ENCODE data around the gene PKN3.
"Not testable (repeated sequence)": the region's sequence is repeated elsewhere in the genome, so short reads cannot be mapped to it uniquely, and the experiment has no call there.

PKN3 gene

DNA sequence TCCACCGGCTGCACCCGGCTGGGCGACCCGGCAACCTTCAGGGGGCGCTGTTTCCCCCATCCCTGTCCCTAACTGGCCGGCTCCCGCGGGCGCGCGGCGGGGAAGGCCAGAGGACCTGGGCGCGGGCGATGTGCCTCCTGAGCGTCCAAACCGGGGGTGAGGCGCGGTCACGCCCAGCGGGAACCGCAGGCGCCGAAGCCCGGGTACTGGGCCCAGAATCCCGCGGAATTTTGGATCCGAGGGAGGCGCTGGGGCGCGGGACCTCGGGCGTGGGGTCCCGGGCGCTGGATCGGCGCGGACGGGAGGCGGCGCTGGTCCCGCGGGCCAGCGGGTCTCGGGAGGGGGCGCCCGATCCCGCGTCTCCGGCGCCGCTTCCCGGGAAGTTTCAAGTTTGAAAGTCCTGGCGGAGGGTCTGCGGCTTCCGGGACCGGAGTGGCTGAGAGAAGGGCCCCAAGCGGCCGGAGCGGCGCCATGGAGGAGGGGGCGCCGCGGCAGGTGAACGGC is at the start of gene PKN3:
TSS of gene PKN3 (plus strand) at position 59 of the 504 bp plus-strand sequence. CDS start at position 472, 413 bp downstream.
- peak; percentile 73 for DNase-seq

DNA sequence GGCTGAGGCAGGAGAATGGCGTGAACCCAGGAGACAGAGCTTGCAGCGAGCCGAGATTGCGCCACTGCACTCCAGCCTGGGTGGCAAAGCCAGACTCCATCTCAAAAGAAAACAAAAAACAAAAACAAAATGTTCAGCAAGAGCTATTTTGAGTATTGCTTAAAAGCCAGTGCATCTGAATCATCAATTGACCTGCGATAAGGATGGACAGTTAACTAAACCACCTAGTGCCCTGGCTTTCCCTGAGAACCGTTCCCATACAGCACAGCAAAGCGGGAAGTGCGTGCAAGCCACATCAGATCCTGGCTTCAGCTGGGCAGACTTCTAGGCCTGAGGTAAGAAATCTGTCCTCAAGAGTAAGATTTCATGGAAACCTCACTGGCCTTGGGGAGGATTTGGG is 48.4 kb upstream of the PKN3 start:
- DNase-seq: no peak

DNA sequence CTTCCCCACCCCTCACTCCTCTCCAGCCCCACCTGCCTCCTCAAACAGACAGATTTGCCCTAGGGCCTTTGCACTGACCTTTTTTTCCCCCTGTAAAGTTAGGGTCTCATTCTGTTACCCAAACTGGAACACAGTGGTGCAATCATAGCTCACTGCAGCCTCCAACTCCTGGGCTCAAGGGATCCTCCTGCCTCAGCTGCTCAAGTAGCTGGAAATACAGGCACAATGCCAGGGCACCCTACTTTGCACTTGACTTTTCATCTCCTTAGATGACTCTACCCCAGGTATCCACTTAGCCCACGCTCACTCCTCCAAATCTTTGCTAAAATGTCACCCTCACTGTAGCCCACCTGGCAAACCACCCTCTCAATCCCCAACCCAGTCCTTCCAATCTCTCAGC is 47.8 kb upstream of the PKN3 start:
- no peak for DNase-seq

DNA sequence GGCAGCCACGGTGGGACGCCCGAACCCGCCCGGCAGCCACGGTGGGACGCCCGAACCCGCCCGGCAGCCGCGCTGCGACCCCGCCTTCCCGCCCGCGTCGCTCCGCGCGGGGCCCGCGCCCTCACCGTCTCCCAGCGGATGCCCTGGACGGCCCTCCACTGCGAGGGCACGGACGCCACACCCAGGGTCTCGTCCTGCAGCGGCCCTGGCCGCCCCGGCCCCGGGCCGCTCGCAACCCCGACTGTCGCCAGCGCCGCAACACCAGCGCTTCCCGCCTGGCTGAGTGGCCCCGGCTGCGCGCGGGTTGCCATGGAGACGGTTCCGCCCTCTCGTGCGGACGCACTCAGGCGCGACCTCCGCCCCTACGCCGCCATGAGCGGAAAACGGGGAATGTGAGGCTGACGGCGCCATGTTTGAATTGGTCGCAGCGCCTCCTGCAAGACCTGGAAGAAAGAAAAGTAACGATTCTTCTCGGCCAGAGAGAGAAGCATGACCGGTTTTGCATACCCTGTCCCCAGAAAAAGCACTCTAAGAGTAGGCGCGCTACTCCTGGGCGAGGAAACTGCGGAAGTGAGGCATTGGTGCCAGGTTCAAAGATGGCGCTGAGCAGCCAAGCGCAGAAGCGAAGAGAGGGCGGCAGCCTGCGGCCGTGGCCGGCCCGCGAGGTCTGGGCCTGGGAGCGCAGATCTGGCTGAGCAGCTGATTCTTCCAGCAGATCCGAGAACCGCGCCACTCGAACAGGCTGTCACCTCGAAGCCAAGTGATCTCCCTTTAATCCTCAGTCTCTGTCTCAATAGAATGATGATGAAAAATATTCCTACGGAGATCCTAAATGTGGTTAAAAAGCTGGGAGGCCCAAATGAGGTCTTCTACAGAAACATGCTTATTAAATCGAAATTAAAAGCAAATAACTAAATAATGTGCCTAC is 45.6 kb upstream of the PKN3 start, which contains the start of gene DYNC2I2:
TSS of gene DYNC2I2 (minus strand) at position 432 of the 928 bp plus-strand sequence. CDS start at position 311, 121 bp downstream.
- DNase-seq: peak; percentile 71

DNA sequence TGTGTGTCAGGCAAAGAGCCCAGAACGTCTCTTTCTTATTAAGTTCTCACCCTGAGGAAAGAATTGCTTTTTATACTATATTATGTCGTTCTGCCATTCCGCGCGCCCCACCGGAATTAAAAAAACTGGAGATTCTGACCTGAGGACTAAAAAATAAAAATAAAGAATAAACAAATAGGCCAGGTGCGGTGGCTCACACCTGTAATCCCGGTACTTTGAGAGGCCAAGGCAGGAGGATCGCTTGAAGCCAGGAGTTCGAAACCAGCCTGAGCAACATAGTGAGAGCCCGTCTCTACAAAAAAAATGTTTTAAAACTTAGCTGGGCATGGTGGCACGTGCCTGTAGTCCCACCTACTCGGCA is 45.0 kb upstream of the PKN3 start:
- DNase-seq: no peak

DNA sequence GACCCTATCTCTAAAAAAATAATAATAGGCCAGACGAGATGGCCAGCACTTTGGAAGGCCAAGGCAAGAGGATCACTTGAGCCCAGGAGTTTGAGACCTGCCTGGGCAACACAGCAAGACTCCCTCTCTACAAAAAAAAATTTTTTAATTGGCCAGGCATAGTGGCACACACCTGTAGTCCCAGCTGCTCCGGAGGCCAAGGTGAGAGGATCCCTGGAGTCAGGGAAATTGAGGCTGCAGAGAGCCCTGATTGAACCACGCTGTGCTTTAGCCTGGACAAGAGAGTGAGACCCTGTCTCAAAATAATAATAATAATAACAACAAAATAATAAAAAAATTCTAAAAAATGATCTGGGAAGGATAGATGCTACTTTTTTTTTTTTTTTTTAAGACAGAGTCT is 44.5 kb upstream of the PKN3 start:
- no peak for DNase-seq

DNA sequence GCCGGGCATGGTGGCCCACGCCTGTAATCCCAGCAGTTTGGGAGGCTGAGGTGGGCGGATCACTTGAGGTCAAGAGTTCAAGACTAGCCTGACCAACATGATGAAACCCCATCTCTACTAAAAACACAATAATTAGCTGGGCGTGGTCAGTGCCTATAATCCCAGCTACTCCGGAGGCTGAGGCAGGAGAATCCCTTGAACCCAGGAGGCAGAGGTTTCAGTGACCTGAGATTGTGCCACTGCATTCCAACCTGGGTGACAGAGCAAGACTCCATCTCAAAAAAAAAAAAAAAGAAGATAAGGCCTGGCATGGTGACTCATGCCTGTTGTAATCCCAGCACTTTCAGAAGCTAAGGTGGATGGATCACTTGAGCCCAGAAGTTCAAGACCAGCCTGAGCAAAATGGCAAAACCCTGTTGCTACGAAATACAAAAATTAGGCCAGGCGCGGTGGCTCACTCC is 35.8 kb upstream of the PKN3 start:
- DNase-seq: not testable (repeated sequence)

DNA sequence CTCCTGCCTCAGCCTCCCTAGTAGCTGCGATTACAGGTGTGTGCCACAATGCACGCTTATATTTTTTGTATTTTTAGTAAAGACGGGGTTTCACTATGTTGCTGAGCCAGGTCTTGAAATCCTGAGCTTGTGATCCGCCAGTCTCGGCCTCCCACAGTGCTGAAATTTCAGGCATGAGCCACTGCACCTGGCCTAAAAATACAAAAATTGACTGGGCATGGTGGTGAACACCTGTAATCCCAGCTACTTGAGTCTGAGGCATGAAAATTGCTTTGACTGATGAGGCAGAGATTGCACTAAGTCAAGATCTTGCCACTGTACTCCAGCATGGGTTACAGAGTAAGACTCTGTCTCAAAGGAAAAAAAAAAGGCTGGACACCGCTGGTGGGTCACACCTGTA is 32.5 kb upstream of the PKN3 start:
- DNase-seq: no peak

DNA sequence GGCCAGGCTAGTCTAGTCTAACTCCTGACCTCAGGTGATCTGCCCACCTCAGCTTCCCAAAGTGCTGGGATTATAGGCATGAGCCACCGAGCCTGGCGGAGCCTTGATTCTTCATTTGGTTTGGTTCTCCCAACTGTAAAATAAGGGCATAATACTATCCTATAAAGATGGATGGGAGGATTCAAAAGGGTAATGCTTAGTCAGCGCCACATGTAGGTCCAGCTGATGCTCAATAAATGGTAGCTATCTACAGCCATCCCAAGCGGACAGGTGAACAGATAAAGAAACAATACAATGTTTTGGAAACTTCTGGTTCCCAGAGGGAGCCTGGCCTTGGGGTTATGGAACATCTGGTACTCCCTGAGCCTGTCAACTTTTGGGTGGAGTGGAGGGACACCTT is 26.9 kb upstream of the PKN3 start:
- no peak for DNase-seq

DNA sequence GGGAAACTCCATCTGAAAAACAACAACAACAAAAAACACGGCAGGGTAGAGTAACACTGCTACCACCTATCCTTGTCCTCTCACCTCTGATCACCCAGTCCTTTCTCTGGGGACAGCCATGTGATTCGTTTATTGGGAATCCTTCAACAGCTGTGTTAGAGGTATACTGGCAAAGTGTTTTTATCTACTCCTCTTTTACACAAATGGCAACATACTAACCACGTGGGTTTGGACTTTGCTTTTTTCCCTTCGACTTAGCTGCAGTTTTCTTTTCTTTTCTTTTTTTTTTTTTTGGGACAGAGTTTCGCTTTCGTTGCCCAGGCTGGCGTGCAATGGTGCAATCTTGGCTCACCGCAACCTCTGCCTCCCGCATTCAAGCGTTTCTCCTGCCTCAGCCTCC is 24.5 kb upstream of the PKN3 start:
- no peak for DNase-seq

DNA sequence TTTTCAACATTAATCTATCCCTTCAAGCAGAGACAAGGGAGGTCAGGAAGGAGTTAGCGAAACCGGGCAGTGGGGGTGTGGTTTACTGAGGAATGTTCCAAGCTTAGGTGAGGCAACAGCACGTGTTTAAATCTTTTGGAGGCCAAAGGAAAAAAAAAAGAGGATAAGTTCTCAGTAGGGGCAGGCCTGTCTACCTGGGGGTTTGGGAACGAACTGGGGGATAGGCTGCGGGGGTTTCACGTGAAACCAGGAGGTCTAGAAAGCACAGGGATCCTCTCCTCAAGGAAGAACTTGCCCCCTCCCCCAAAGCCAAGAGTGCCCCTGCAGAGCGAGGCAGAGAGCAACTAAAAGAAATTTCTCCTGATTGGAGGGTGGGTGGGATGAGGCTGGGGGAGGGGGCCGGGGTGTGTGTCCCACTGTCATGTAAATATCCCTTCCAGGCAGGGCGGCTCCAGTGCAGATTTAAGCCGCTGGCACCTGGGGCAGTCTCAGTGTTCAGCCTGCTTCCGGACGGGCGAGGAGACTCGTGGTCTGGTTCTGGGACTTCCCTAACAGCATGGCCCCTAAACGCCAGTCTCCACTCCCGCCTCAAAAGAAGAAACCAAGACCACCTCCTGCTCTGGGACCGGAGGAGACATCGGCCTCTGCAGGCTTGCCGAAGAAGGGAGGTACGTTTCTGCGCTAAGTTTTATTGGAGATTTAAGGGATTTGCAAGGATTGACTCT is 18.8 kb upstream of the PKN3 start:
- no peak for DNase-seq

DNA sequence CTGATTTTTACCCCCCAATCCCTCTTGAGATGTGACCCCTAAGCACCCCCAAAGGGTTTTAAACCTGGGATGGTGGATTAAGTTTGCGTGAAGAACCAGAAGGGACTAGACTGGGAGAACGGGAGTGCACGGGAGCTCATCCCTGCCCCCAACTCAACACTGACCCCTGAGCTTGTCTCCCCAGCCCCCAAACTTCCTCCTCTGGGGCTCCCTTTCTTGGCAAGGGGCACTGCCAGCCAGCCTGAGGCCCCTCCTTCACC is 18.3 kb upstream of the PKN3 start:
- DNase-seq: no peak

DNA sequence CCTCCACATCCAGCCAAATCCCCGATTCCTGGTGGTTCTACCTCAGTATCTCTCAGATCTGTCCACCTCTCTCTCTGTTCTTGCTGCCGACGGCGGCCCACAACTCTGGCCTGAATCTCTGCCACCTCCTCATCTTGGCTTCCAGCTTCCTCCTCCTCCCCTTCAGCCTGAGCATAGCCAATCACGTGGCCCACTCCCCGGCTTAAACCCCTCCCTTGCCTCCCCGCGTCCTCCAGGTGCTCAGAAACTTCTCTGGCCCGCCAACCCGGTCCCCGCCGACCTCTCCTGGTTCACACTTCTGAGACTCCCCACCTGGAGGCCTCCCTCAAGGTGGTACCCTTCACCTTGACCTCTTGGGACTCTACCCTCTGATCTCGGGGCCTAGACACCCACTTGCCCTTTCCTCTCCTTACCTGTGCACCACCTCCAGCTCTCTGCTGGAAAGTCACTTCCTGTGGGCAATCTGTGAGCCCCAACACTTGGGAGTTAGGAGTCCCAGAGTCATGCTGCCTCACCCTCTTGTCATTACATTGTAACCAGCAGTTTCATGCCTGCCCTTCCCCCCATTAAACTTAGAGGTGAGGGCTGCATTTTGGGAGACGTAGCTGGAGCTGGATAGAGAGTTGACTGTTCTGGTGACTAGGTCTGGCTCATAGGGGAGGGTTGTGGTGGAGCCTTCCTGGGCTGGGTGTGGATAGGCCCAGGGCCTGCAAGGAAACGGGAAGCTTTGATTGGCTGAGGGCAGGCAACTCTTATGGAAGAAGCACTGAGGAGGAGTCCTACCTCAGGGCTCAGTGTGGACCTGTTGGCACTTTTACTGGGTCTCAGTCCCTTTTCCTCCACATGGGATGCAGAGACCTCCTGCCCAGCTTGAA is 17.7 kb upstream of the PKN3 start:
- no peak for DNase-seq

DNA sequence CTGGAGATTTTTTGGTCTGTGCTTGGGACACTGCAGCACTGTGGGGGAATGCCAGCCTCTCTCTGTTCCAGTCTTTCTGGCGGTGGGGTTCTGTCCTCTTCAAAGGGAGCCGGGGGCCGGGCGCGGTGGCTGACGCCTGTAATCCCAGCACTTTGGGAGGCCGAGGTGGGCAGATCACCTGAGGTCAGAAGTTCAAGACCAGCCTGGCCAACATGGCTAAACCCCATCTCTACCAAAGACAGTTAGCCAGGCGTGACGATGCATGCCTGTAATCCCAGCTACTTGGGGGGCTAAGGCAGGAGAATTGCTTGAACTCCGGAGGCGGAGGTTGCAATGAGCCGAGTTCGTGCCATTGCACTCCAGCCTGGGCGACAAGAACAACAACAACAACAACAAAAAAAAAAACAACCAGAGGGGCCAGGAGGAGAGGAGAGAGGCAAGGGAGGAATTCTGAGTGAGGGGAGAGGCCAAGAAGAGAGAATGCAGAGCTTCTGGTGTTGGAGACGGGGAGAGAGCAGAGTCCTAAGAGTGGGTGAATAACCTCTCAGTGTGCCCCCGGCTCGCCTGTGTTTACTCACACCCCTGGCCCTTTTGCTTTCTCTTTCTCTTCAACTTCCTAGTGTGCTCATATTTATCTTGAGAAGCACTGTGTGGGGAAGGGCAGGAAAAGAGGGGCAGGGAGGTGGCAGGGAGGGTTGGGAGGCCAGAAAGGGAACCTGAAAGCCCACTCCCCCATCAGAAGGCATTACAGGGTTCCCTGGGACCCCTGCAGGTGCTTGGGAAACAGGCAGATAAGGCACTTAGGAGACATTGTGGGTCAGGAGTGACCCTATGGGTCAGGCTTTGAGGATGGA is 16.4 kb upstream of the PKN3 start:
- no peak for DNase-seq

DNA sequence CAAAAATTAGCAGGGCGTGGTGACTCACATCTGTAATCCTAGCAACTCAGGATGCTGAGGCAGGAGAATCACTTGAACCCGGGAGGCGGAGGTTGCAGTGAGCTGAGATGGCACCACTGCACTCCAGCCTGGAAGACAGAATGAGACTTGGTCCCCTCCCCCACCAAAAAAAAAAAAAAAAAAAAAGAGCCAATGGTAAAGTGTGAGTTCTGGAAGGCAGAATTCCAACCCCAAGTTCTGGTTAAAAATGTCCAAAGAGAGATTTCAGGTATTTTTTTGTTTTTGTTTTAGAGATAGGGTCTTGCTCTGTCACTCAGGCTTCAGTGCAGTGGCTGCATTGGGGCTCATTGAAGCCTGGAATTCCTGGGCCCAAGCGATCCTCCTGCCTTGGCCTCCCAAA is 14.8 kb upstream of the PKN3 start:
- no peak for DNase-seq

DNA sequence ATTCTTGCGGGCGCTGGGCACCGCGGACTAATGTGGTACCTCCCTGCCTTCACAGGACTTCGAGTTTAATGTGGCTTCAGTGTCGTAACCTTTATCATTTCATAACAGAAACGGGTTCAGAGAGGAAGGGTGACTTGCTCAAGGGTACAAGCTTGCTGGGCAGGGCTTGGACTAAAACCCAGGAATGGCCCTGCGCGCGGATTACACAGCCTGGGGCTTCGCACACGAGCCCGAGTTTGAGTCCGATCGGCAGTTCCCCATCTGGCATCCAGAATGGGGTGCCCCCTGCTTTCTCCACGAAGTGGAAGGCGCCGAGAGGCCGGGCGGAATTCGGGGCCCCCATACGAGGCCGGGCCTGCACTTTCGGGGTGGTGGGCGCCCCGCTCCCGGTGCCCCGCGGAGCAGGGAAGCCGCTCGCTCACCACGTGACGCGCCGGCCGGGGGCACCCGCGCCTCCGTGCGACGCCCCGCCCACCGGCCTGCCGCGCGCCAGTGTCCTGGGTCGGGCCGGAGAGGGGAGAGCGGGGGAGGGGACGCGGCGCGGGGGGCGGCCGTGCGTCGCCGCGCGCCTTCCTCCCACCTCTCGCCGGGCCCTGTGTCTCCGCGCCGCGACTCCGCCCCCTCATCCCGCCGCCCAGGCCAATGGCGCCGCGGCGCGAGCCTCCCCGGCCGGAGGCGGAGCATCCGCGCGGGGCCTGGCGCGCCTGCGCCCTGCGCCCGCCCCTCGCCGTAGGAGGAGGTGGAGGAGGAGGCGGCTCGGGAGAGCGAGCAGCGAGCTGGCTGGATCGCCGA is 13.6 kb upstream of the PKN3 start, which contains the start of gene SET:
TSS of gene SET (plus strand) at position 722 of the 792 bp plus-strand sequence. CDS start 361 bp downstream, outside the sequence.
- peak; percentile 78 for DNase-seq

DNA sequence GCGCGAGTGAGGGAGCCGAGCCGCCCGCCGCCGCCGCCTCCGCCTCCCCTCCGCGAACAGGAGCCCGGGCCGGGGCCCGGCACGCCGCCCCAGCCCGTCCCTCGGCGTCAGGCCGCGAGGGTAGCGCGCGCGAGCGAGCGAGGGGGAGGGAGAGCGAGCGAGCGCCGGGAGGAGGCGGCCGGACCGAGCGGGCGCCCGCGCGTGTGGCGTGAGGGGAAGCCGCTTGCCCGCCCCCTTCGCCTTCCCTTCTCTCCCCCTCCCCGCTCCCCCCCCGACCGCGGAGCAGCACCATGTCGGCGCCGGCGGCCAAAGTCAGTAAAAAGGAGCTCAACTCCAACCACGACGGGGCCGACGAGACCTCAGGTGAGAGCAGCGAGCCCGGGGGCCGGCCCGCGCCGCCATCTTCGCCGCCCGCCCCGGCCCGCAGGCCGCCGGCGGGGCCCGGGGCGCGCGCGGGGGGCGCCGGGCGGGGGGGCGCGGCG is 13.0 kb upstream of the PKN3 start:
- DNase-seq: no peak

DNA sequence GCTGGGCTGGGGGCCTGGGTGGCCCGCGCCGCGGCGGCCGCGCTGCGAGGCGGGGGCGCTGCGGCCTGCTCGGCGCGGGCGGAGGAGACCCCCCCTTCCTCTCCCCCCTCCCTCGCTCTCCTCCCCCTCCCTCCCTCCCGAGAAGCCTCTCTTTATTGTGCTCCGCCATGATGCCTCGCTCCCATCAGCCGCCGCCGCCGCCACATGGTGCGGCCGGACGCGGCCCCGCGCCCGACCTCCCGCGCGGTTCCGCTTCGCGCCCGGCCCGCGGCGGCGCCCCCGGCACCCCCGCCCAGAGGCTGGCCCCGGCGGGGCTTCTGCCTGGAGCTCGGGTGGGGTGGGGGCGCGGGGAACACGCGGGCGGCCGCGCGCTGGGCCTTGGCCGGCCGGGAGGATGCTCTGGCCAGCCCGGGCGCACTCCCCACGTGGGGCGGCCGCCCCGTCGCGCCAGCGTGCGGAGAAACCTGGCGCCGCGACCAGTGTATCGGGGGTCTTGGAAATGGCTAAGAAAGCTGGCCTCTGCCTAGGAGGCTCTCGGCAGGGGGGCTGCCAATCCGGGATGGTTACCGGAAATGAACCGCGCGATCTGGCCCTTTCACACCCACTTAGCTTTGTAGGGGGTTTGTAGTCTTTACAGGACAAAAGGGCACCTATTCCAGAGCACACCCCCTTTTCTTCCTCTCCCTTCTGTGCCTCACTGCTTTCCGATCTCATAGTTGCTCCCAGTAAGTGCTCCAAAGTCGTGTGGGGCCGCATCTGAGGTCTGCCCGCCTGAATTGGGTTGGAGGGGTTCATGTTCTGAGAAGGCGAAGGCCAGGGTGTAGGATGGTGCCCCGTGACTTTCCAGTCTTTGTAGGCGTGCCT is 12.3 kb upstream of the PKN3 start:
- no peak for DNase-seq

DNA sequence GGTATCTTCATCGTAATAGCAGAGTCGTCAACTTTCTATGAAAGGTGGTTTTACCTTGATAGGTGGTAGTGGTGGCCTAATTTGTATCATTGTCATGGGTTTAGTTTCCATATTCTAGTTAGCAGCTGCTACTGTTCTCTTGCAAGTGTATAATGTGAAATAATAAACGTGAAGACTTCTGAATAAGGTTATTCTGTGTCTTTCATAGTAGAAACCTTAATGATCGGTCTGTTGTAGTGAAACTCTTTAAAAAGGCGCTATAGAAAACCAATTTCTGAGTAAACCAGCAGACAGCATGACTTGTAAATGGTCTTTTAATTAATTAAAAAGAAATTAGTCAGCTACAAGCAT is 11.6 kb upstream of the PKN3 start:
- DNase-seq: no peak

DNA sequence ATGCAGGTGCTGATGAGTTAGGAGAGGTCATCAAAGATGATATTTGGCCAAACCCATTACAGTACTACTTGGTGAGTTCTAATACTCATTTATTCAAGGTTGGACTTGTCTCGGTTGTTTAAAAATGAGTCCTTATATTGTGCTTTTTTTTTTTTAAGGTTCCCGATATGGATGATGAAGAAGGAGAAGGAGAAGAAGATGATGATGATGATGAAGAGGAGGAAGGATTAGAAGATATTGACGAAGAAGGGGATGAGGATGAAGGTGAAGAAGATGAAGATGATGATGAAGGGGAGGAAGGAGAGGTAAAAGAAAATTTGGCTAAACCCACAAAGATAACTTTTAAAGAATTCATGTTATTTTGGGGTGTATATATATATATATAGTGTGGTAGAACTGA is 8.6 kb upstream of the PKN3 start:
- DNase-seq: not testable (repeated sequence)
